Cardiac fibroblast (primary cell): ENCODE measurements around the gene SMARCD3.

Source experiments
- DNase-seq, 2 donors: peaks; one replicate each; pipeline versions ENCODE4 v3.0.0 to v3.0.0-alpha.2; 2010; ENCODE audit warnings: low read depth in 2 of 2
- H3K4me3 ChIP-seq, 2 donors: replicated peaks in 1 of 2; 1 replicate in 1 of 2; 2 replicates in 1 of 2; pipeline ENCODE4 v1.5.1; 2011; ENCODE audit warnings: low read depth in 2 of 2, low read length in 2 of 2, mild to moderate bottlenecking in 2 of 2, moderate library complexity in 1 of 2
- CTCF ChIP-seq: IDR thresholded peaks from one replicate; pipeline ENCODE4 v1.5.1; 2011; ENCODE audit warnings: low read depth, mild to moderate bottlenecking, low read length, inconsistent platforms

SMARCD3 gene

GRCh38 chr7:151201344-151201743, 47.1 kb downstream of the SMARCD3 start:
- no peak for TF ChIP-seq CTCF
- no peak overlapping the region for H3K4me3 ChIP-seq
- DNase-seq = no peak

- no peak for DNase-seq
- no peak for TF ChIP-seq CTCF
- no peak overlapping the region for H3K4me3 ChIP-seq
Measured at GRCh38 chr7:151198945-151199848, 49.3 kb downstream of the SMARCD3 start.

GRCh38 chr7:151197932-151198331, 50.6 kb downstream of the SMARCD3 start:
- DNase-seq = no peak

GRCh38 chr7:151195616-151196450, 52.7 kb downstream of the SMARCD3 start:
- no peak for DNase-seq
- no peak for TF ChIP-seq CTCF

More at GRCh38 chr7:151197932-151198331, 50.6 kb downstream of the SMARCD3 start:
- H3K4me3 ChIP-seq = no peak overlapping the region
- TF ChIP-seq CTCF = no peak

GRCh38 chr7:151194188-151194587, 54.3 kb downstream of the SMARCD3 start:
- DNase-seq = no peak
- H3K4me3 ChIP-seq = no peak overlapping the region
- TF ChIP-seq CTCF = no peak

More at GRCh38 chr7:151195616-151196450, 52.7 kb downstream of the SMARCD3 start:
- H3K4me3 ChIP-seq = no peak overlapping the region

- no peak for DNase-seq
- TF ChIP-seq CTCF = no peak
- no peak overlapping the region for H3K4me3 ChIP-seq
Measured at GRCh38 chr7:151193203-151193978, 55.1 kb downstream of the SMARCD3 start.
